IMR-90 (cell line): ENCODE measurements around the gene GNB5. TPM values are rescaled to one million over a fixed set of nuclear protein-coding genes. Genes with fewer than 3 reads are reported as not detected.

Experiments
- ATAC-seq: fragments of 200-7000 bp; cut with Tn5 transposase; 2 replicates; pipeline ENCODE4 v1.9.1; 2020; ENCODE audit warnings: low read depth, mild to moderate bottlenecking, moderate library complexity
- BruUV-seq: library from RNA; stranded (reverse); fragments of 400-500 nt; replicated peaks from 2 replicates; lab custom pipeline; 2021; lab: Mats Ljungman, UMichigan
- CTCF ChIA-PET: fragments of 300-600 bp; formaldehyde crosslinking; extraction: SDS; loops from one replicate; lab custom pipeline; 2021; ENCODE audit warnings: antibody characterized with exemption; lab: Yijun Ruan, JAX
- POLR2A ChIA-PET: fragments of 300-600 bp; sonication (Branson Sonifier 250); formaldehyde crosslinking; loops from one replicate; lab custom pipeline; 2022; ENCODE audit warnings: antibody characterized with exemption; ENCODE audit not compliant: unreplicated experiment; lab: Charles Lee
- DNase-seq: peaks from one replicate; pipeline ENCODE4 v3.0.0; 2013
- H2AFZ ChIP-seq: replicated peaks from 2 replicates; pipeline ENCODE3; 2013; ENCODE audit warnings: low read length, mild to moderate bottlenecking; ENCODE audit not compliant: poor library complexity
- H2AK5ac ChIP-seq: 2 replicates; pipeline ENCODE4 v1.6.1; 2013; ENCODE audit warnings: low read depth, low read length, inconsistent platforms
- H2AK9ac ChIP-seq: replicated peaks from 2 replicates; pipeline ENCODE3; 2013; ENCODE audit warnings: mild to moderate bottlenecking, low read depth, low read length, moderate library complexity; ENCODE audit not compliant: poor library complexity
- H2BK120ac ChIP-seq: 2 replicates; pipeline ENCODE4 v1.6.1; 2013; ENCODE audit warnings: low read depth, low read length, inconsistent platforms
- H2BK15ac ChIP-seq: 3 replicates; pipeline ENCODE4 v1.6.1; 2013; ENCODE audit warnings: low read depth, low read length, inconsistent platforms
- H2BK20ac ChIP-seq: 2 replicates; pipeline ENCODE4 v1.6.1; 2013; ENCODE audit warnings: low read depth, mild to moderate bottlenecking, inconsistent platforms, low read length, moderate library complexity
- H2BK5ac ChIP-seq: 2 replicates; pipeline ENCODE4 v1.6.1; 2013; ENCODE audit warnings: mild to moderate bottlenecking, low read depth, low read length, inconsistent platforms; ENCODE audit not compliant: poor library complexity, severe bottlenecking
- H3K14ac ChIP-seq: replicated peaks from 2 replicates; pipeline ENCODE4 v1.6.1; 2013; ENCODE audit warnings: low read depth, low read length, inconsistent platforms
- H3K18ac ChIP-seq: 2 replicates; pipeline ENCODE4 v1.6.1; 2013; ENCODE audit warnings: low read depth, low read length, control low read depth
- H3K23ac ChIP-seq: 2 replicates; pipeline ENCODE4 v1.6.1; 2013; ENCODE audit warnings: low read depth, low read length, inconsistent platforms
- H3K27ac ChIP-seq: 2 replicates; pipeline ENCODE4 v1.5.1; 2013; ENCODE audit warnings: mild to moderate bottlenecking, control low read depth, low read length; ENCODE audit not compliant: insufficient read depth
- H3K27me3 ChIP-seq: 2 replicates; pipeline ENCODE4 v1.6.1; 2013; ENCODE audit warnings: low read length; ENCODE audit not compliant: control insufficient read depth, insufficient read depth
- H3K36me3 ChIP-seq: 2 replicates; pipeline ENCODE4 v1.6.1; 2013; ENCODE audit warnings: low read length, mixed read lengths; ENCODE audit not compliant: control insufficient read depth, insufficient read depth
- H3K4ac ChIP-seq: 2 replicates; pipeline ENCODE4 v1.6.1; 2013; ENCODE audit warnings: low read depth, low read length, inconsistent platforms
- H3K4me1 ChIP-seq: 2 replicates; pipeline ENCODE4 v1.6.1; 2013; ENCODE audit warnings: low read length, mixed read lengths; ENCODE audit not compliant: control insufficient read depth, insufficient read depth
- H3K4me2 ChIP-seq: 2 replicates; pipeline ENCODE4 v1.6.1; 2013; ENCODE audit warnings: low read depth, mild to moderate bottlenecking, control low read depth, low read length, moderate library complexity
- H3K4me3 ChIP-seq: 2 replicates; pipeline ENCODE4 v1.5.1; 2013; ENCODE audit warnings: low read depth, mild to moderate bottlenecking, control low read depth, low read length, moderate library complexity; ENCODE audit not compliant: insufficient read depth
- H3K56ac ChIP-seq: 2 replicates; pipeline ENCODE4 v1.6.1; 2013; ENCODE audit warnings: low read length, inconsistent platforms; ENCODE audit not compliant: insufficient read depth; ENCODE audit errors: extremely low read depth
- H3K79me1 ChIP-seq, 2 experiments: 2 replicates each; pipeline ENCODE4 v1.6.1; 2013; ENCODE audit warnings: low read length in 2 of 2, inconsistent platforms in 1 of 2, low read depth in 1 of 2
- H3K9ac ChIP-seq: 2 replicates; pipeline ENCODE4 v1.6.1; 2013; ENCODE audit warnings: low read depth, low read length, control low read depth
- H3K9me1 ChIP-seq: 2 replicates; pipeline ENCODE4 v1.6.1; 2013; ENCODE audit warnings: low read length, inconsistent platforms; ENCODE audit not compliant: insufficient read depth
- H3K9me3 ChIP-seq: 2 replicates; pipeline ENCODE4 v1.6.1; 2013; ENCODE audit warnings: low read length; ENCODE audit not compliant: control insufficient read depth, insufficient read depth
- H4K20me1 ChIP-seq: 2 replicates; pipeline ENCODE4 v1.6.1; 2013; ENCODE audit warnings: low read length, inconsistent platforms; ENCODE audit not compliant: insufficient read depth
- H4K5ac ChIP-seq: 2 replicates; pipeline ENCODE4 v1.6.1; 2013; ENCODE audit warnings: mild to moderate bottlenecking, low read depth, low read length, control low read depth
- H4K8ac ChIP-seq, 2 experiments: 2 replicates each; pipeline ENCODE4 v1.6.1; 2013; ENCODE audit warnings: low read depth in 2 of 2, low read length in 2 of 2, control low read depth in 1 of 2, inconsistent platforms in 1 of 2
- H4K91ac ChIP-seq: 2 replicates; pipeline ENCODE4 v1.6.1; 2013; ENCODE audit warnings: low read depth, low read length, inconsistent platforms; ENCODE audit not compliant: insufficient read depth
- BHLHE40 ChIP-seq: fragments of 150-350 bp; IDR thresholded peaks from 2 replicates; pipeline ENCODE4 v1.6.1; 2016; ENCODE audit warnings: mild to moderate bottlenecking, low read depth, low read length
- FOS ChIP-seq: fragments of 150-350 bp; IDR thresholded peaks from 2 replicates; pipeline ENCODE4 v1.6.1; 2016; ENCODE audit warnings: low read depth, low read length
- RAD21 ChIP-seq: IDR thresholded peaks from 2 replicates; pipeline ENCODE4 v1.6.1; 2012; ENCODE audit warnings: low read length, improper control_type of control experiment
- USF2 ChIP-seq: fragments of 150-350 bp; IDR thresholded peaks from 2 replicates; pipeline ENCODE4 v1.6.1; 2017; ENCODE audit warnings: mild to moderate bottlenecking, antibody characterized with exemption, low read length, low read depth
- WGBS, 2 experiments: methylation state at CpG; one replicate each; pipeline versions ENCODE4 v1.1.5 to v1.1.7; 2013; ENCODE audit warnings: missing lambda C conversion rate in 2 of 2; ENCODE audit not compliant: insufficient read length in 1 of 2; ENCODE audit errors: extremely low coverage in 2 of 2; 5-methylcytosine and 5-hydroxymethylcytosine counted together
- dilution Hi-C: fragments of 300-500 bp; cut with HindIII; formaldehyde crosslinking; loops from one replicate; pipeline ENCODE4 v1.14.3; 2018; ENCODE audit warnings: low sequenced_read_pairs; ENCODE audit not compliant: unreplicated experiment
- in situ Hi-C: fragments of 300-500 bp; cut with MboI; formaldehyde crosslinking; loops from 3 replicates; pipeline ENCODE4 v1.14.3; 2019; ENCODE audit warnings: low sequenced_read_pairs, inconsistent platforms, mixed read lengths
- intact Hi-C: fragments of 100-400 bp; cut with micrococcal nuclease; formaldehyde crosslinking; loops from 2 replicates; pipeline ENCODE4 v1.10.0; 2022
- polyA plus RNA-seq, 3 experiments: library from polyadenylated mRNA; depleted of rRNA; stranded (reverse); fragments of >200 nt; gene quantifications; 2 replicates each; pipeline ENCODE4 v1.2.3, GENCODE V29; 2012; ENCODE audit warnings: low replicate concordance in 1 of 3
- total RNA-seq: library from RNA; depleted of rRNA; stranded (reverse); fragments of >200 nt; gene quantifications from 2 replicates; pipeline ENCODE4 v1.2.3, GENCODE V29; 2012

GNB5 gene
- total and polyA plus RNA-seq, 2 of the 4 experiments (the other 2 are of a cell fraction), result 27.7 to 33.2 TPM

DNA sequence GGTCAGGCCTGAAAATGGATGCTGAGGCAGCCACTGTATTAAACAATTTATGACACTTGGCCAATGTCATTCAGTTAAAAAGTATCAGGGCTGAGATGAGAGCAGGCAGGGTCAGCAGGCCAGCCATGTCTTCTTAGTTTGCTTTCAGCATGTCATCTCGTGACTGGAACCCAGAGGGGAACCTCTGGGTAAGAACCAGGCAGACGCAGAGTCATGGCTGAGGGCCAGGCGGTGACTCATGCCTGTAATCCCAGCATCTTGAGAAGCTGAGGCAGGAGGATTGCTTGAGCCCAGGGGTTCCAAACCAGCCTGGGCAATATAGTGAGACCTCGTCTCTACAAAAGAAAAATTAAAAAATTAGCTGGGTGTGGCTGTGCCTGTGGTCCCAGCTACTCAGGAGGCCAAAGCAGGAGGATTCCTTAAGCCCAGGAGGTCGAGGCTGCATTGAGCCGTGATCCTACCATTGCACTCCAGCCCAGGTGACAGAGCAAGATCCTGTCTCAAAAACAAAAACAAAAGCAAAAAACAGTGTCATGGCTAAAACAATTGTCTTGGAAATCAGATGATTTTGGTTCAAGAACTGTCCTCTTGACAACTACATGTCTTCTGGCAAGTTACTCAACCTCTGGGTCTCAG, 90.3 kb downstream of the GNB5 start:
- Histone ChIP-seq H4K91ac (no peak overlapping the region), H3K14ac (no peak overlapping the region; the same call in 1 of the 2 replicates), H4K20me1 (no peaks in the 10 kb centered on the region), H3K9me3 (no peaks in the 10 kb centered on the region), H3K18ac (peak overlapping the region; percentile 50; the same call in 1 of the 2 replicates), H3K9ac (no peak overlapping the region), H3K56ac (0 out of 2 replicates have a peak overlapping the region, but pooled peaks have one; percentile 24), H2BK15ac (no peak overlapping the region; the same call in 2 of the 3 replicates), H3K79me1 (0 out of 4 replicates have a peak, but pooled peaks cover 0 to 4% of the 10 kb centered on the region in 2 experiments), H4K5ac (0 out of 2 replicates have a peak overlapping the region, but pooled peaks have one; percentile 27), H2AK9ac (peak overlapping the region; percentile 77), H3K4me1 (peaks cover 7% of the 10 kb centered on the region), H4K8ac (peak overlapping the region in 1 of 2 experiments; percentile 13; a peak in 1 of 4 replicates), H2BK120ac (peak overlapping the region; percentile 55; the same call in 1 of the 2 replicates), H2BK5ac (peak overlapping the region; percentile 2), H3K27me3 (no peaks in the 10 kb centered on the region), H2AFZ (peak overlapping the region; percentile 68), H3K4ac (peak overlapping the region; percentile 3; the same call in 1 of the 2 replicates), H3K4me2 (no peak overlapping the region), H2AK5ac (peak overlapping the region; percentile 5; the same call in 1 of the 2 replicates), H3K36me3 (no peaks in the 10 kb centered on the region), H3K23ac (no peak overlapping the region), H3K9me1 (peaks cover 6% of the 10 kb centered on the region), H3K27ac (0 out of 2 replicates have a peak overlapping the region, but pooled peaks have one; percentile 17), H2BK20ac (peak overlapping the region; percentile 55; the same call in 1 of the 2 replicates), H3K4me3 (no peak overlapping the region)
- 10% methylated on average over 3 of the region's 6 CpGs; no CpG with 5 or more reads in 1 of the 2 experiments for WGBS, 2 experiments
- no TSS peak for BruUV-seq
- in situ Hi-C loops, result no loop called here
- intact Hi-C loops, result no loop called here
- TF ChIP-seq USF2, result 0 out of 2 replicates have a peak, but pooled peaks have one; percentile 17
- TF ChIP-seq FOS, result peak; percentile 85
- peak; percentile 84; the same call in 1 of the 2 replicates for TF ChIP-seq BHLHE40
- TF ChIP-seq RAD21, result no peak
- dilution Hi-C loops, result no loop called here
- DNase-seq, result peak; percentile 94
- POLR2A ChIA-PET, result no interaction called here
- CTCF ChIA-PET, result no interaction called here
- no peak for ATAC-seq
